ENCODE results near the gene CD200R1. TPM values are rescaled to one million over a fixed set of nuclear protein-coding genes. Genes with fewer than 3 reads are reported as not detected.
"Not testable (repeated sequence)": the region's sequence is repeated elsewhere in the genome, so short reads cannot be mapped to it uniquely, and the experiment has no call there.

The CD200R1 gene
- total and polyA plus RNA-seq, 2 of the 13 experiments (the other 11 are each of a cell fraction or from before 2014, with no cell fraction given) = 0.04 TPM; not detected in 1

DNA sequence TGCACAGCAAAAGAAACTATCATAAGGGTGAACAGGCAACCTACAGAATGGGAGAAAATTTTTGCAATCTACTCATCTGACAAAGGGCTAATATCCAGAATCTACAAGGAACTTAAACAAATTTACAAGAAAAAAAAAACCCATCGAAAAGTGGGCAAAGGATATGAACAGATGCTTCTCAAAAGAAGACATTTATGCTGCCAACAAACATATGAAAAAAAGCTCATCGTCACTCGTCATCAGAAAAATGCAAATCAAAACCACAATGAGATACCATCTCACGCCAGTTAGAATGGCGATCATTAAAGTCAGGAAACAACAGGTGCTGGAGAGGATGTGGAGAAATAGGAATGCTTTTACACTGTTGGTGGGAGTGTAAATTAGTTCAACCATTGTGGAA is 55.4 kb downstream of the CD200R1 start:
- BruUV-seq (replicated peaks); FAIRE-seq: not testable (repeated sequence)

DNA sequence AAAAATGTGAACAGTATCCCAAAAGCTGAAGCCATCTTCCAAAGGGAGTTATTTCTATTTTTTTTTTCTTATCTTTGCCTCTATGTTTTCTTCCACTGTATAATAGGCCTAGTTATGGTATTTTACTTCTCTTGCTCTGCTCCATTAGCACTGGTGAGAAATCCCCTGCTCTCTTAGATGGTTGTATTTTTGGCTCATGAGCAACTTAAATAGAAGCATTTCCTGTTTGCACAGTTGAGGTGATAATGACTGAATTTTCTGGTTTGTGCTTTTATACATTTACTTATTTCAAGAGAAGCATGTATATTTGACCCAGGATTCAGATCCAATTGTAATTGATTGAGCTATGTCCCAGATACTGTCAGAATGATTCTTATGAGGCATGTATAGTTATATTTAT is 66.7 kb downstream of the CD200R1 start:
- H3K27me3 ChIP-seq (ENCODE audit: control insufficient read depth in 1 of 2, insufficient read depth in 2 of 2, low read length in 2 of 2) = no peaks in the 10 kb centered on the region
- ATAC-seq (no peak), FAIRE-seq (no peak), DNase-seq (ENCODE audit: low spot score) (no peak)
- no TSS peak for BruUV-seq (replicated peaks)
- H3K79me2 ChIP-seq (ENCODE audit: insufficient read depth, low read length) = no peaks in the 10 kb centered on the region
- intact Hi-C loops (cut with micrococcal nuclease; ENCODE audit: unreplicated experiment) = no loop called here
- ChIA-PET POLR2A (no interaction called here), CTCF (ENCODE audit: low intra/inter-chr PET ratio, low total read pairs) (no interaction called here)
- no peak overlapping the region for H2AFZ ChIP-seq (ENCODE audit: low read length)
- H3K4me1 ChIP-seq (ENCODE audit: insufficient read depth, low read length) = no peaks in the 10 kb centered on the region
- no peaks in the 10 kb centered on the region for H3K36me3 ChIP-seq (replicated peaks in 1 of 2; ENCODE audit: control insufficient read depth in 1 of 2, insufficient read depth in 2 of 2, low read length in 2 of 2)
- H3K9me3 ChIP-seq (ENCODE audit: low read length) = no peaks in the 10 kb centered on the region; the same call in 1 of the 2 replicates
- H3K4me3 ChIP-seq (replicated peaks in 1 of 3; ENCODE audit: insufficient read depth in 1 of 3, low read depth in 2 of 3, low read length in 3 of 3) = no peak overlapping the region
- in situ Hi-C loops (cut with HindIII; ENCODE audit: extremely low pct_ligation_motif_present, low pct_unique_long_range_greater_than_20kb) = no loop called here
- H4K20me1 ChIP-seq (ENCODE audit: insufficient read depth, low read length) = no peaks in the 10 kb centered on the region
- no peak overlapping the region for H3K4me2 ChIP-seq (ENCODE audit: low read depth, low read length)
- H3K9ac ChIP-seq (ENCODE audit: insufficient read depth, low read depth, low read length) = no peak overlapping the region
- no peak overlapping the region for H3K27ac ChIP-seq (ENCODE audit: extremely low read length, insufficient read depth, low read length)
- TF ChIP-seq RBM39 (IDR thresholded peaks at IDR 0.05; ENCODE audit: low read depth, low read length, poor library complexity, severe bottlenecking) = no peak
- no peak for TF ChIP-seq ZNF329 (CRISPR knock-in tag; IDR thresholded peaks at IDR 0.05; ENCODE audit: low read depth)
- TF ChIP-seq, protein P1, sequence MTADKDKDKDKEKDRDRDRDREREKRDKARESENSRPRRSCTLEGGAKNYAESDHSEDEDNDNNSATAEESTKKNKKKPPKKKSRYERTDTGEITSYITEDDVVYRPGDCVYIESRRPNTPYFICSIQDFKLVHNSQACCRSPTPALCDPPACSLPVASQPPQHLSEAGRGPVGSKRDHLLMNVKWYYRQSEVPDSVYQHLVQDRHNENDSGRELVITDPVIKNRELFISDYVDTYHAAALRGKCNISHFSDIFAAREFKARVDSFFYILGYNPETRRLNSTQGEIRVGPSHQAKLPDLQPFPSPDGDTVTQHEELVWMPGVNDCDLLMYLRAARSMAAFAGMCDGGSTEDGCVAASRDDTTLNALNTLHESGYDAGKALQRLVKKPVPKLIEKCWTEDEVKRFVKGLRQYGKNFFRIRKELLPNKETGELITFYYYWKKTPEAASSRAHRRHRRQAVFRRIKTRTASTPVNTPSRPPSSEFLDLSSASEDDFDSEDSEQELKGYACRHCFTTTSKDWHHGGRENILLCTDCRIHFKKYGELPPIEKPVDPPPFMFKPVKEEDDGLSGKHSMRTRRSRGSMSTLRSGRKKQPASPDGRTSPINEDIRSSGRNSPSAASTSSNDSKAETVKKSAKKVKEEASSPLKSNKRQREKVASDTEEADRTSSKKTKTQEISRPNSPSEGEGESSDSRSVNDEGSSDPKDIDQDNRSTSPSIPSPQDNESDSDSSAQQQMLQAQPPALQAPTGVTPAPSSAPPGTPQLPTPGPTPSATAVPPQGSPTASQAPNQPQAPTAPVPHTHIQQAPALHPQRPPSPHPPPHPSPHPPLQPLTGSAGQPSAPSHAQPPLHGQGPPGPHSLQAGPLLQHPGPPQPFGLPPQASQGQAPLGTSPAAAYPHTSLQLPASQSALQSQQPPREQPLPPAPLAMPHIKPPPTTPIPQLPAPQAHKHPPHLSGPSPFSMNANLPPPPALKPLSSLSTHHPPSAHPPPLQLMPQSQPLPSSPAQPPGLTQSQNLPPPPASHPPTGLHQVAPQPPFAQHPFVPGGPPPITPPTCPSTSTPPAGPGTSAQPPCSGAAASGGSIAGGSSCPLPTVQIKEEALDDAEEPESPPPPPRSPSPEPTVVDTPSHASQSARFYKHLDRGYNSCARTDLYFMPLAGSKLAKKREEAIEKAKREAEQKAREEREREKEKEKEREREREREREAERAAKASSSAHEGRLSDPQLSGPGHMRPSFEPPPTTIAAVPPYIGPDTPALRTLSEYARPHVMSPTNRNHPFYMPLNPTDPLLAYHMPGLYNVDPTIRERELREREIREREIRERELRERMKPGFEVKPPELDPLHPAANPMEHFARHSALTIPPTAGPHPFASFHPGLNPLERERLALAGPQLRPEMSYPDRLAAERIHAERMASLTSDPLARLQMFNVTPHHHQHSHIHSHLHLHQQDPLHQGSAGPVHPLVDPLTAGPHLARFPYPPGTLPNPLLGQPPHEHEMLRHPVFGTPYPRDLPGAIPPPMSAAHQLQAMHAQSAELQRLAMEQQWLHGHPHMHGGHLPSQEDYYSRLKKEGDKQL (CRISPR knock-in tag; IDR thresholded peaks at IDR 0.05; ENCODE audit: low read depth) = no peak
- no peak for TF ChIP-seq ZNF430 (CRISPR knock-in tag; IDR thresholded peaks at IDR 0.05)
- no peak for TF ChIP-seq IKZF4 (CRISPR knock-in tag; IDR thresholded peaks at IDR 0.05; ENCODE audit: borderline replicate concordance, low read depth, not compliant biosample characterization)
- TF ChIP-seq ZNF564 (CRISPR knock-in tag; IDR thresholded peaks at IDR 0.05) = no peak
- TF ChIP-seq, protein P2, sequence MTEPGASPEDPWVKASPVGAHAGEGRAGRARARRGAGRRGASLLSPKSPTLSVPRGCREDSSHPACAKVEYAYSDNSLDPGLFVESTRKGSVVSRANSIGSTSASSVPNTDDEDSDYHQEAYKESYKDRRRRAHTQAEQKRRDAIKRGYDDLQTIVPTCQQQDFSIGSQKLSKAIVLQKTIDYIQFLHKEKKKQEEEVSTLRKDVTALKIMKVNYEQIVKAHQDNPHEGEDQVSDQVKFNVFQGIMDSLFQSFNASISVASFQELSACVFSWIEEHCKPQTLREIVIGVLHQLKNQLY (CRISPR knock-in tag; IDR thresholded peaks at IDR 0.05) = no peak
- TF ChIP-seq CHCHD3 (CRISPR knock-in tag; IDR thresholded peaks at IDR 0.05) = no peak
- TF ChIP-seq KDM1A (CRISPR knock-in tag; IDR thresholded peaks at IDR 0.05) = no peak
- TF ChIP-seq TARDBP (CRISPR knock-in tag; IDR thresholded peaks at IDR 0.05) = no peak

More for the DNA sequence above, 55.4 kb downstream of the CD200R1 start:
- 33% methylated on average over 5 of the region's 5 CpGs for WGBS (ENCODE audit: low lambda C conversion rate)
- H3K36me3 ChIP-seq (replicated peaks in 1 of 2; ENCODE audit: control insufficient read depth in 1 of 2, insufficient read depth in 2 of 2, low read length in 2 of 2); H4K20me1 ChIP-seq (ENCODE audit: insufficient read depth, low read length); H3K79me2 ChIP-seq (ENCODE audit: insufficient read depth, low read length); H3K9ac ChIP-seq (ENCODE audit: insufficient read depth, low read depth, low read length); H3K4me3 ChIP-seq (replicated peaks in 1 of 3; ENCODE audit: insufficient read depth in 1 of 3, low read depth in 2 of 3, low read length in 3 of 3); DNase-seq (ENCODE audit: low spot score); H2AFZ ChIP-seq (ENCODE audit: low read length); POLR2A ChIA-PET; H3K4me1 ChIP-seq (ENCODE audit: insufficient read depth, low read length); H3K9me3 ChIP-seq (ENCODE audit: low read length); intact Hi-C loops (cut with micrococcal nuclease; ENCODE audit: unreplicated experiment); H3K4me2 ChIP-seq (ENCODE audit: low read depth, low read length); ATAC-seq; in situ Hi-C loops (cut with HindIII; ENCODE audit: extremely low pct_ligation_motif_present, low pct_unique_long_range_greater_than_20kb); H3K27me3 ChIP-seq (ENCODE audit: control insufficient read depth in 1 of 2, insufficient read depth in 2 of 2, low read length in 2 of 2); H3K27ac ChIP-seq (ENCODE audit: extremely low read length, insufficient read depth, low read length); CTCF ChIA-PET (ENCODE audit: low intra/inter-chr PET ratio, low total read pairs): not testable (repeated sequence)

Data from HepG2 (cell line).